Measurements from ENCODE around the gene AMIGO2.
A peak's percentile ranks its signal among the peaks of the same experiment; 100 is the strongest.
"Not testable (repeated sequence)": the region's sequence is repeated elsewhere in the genome, so short reads cannot be mapped to it uniquely, and the experiment has no call there.

The AMIGO2 gene, protein sequence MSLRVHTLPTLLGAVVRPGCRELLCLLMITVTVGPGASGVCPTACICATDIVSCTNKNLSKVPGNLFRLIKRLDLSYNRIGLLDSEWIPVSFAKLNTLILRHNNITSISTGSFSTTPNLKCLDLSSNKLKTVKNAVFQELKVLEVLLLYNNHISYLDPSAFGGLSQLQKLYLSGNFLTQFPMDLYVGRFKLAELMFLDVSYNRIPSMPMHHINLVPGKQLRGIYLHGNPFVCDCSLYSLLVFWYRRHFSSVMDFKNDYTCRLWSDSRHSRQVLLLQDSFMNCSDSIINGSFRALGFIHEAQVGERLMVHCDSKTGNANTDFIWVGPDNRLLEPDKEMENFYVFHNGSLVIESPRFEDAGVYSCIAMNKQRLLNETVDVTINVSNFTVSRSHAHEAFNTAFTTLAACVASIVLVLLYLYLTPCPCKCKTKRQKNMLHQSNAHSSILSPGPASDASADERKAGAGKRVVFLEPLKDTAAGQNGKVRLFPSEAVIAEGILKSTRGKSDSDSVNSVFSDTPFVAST

DNA sequence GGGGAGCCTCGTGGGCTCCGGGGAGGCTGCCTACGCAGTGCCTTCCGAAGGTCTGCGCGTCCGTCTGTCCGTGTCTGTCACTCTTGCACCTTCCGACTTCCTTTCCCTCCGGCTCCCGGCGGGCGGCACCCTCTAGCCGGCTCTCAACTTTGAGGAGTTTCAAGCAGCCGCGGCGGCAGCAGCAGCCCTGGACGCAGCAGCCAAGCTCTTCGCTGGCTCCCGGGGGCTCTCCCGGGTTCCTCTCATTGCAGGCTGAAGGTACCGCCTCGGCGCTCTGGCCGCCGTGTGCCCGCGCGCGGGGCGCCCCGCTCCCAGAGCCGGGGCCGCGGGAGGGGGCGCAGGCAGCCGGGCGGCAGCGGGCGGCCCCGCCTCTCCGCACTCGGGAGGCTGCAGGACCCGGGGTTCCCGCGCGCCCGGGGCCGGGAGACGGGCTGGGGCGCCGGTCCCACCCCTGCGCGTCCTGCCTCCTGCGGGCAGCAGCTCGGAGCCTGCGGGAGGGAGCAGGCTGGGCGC is at the start of gene AMIGO2, which contains the start of gene PCED1B:
AMIGO2 (minus strand) TSS at position 492 of the 513 bp plus-strand sequence. CDS start 957 bp downstream, outside the sequence.
PCED1B (plus strand) TSS at position 154 of the 513 bp plus-strand sequence. CDS start 155,443 bp downstream, outside the sequence.
- peak; percentile 79 for DNase-seq

DNA sequence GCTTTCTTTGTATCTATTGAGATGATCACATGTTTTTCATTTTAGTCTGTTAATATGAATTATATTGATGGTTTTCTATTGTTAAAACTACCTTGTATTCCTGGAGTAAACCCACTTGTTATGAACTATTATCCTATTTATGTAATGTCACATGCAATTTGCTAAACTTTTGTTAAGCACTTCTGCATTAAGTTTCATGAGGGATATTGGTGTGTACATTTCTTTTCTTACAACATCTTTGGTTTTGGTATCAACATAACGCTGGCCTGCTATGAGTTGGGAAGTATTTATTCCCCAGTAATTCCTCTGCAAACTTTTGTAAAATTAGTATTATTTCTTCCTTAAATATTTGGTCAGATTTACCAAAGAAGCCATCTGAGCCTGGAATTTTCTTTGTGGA is 46.5 kb upstream of the AMIGO2 start:
- no peak for DNase-seq

DNA sequence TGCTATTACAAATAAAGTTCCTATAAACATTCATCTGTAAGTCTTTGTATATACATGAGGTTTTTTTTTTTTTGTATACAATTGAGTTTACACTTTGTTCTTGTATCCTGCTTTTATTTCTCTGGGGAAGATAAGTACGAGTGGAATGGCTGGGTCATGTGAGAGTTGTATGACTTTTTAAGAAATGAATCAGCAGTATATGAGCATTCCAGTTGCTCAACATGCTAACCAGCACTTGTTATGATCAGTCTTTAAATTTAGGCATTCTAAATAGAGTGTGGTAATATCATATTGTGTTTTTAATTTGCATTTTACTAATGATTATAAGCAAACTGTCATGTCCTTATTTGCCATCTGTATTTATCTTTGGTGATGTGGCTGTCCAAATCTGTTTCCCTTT is 44.7 kb upstream of the AMIGO2 start:
- DNase-seq = no peak

DNA sequence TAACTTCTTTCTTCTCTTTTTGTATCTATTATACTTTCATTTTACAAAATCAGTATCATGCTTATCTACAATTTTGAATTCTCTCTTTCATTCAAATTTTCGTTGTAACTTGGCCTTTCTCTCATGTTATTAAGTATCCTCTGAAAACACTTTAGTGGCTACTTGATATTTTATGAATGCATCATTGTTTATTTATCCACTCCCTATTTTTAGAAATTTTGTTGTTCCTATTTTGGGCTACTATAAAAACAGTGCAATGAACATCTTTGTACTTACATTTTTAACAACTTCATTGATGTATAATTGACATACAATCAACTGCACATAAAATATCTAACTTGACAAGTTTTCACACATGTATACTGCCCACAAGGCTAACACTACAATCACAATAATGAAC is 44.0 kb upstream of the AMIGO2 start:
- no peak for DNase-seq

GRCh38 chr12:47122602-47123001 is 42.8 kb upstream of the AMIGO2 start:
- no peak for DNase-seq

DNA sequence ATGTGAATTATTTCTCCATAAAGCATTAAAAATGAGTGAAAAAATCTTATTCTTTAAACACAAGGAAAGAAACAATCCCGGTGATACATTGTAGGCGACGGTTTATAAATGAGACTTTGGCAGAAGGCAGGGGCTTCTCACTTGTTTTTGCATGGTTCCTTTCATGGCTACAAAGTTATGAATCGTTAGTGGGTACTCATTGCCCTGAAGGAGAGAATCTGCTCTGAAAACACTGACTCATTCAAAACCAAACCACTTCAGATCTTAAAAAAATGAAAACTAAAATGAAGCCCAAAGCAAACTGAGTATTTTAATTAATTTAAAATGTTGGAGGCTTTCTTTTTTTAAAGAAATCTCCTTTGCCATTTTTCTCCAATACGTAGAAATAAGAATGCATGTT is 41.4 kb upstream of the AMIGO2 start:
- DNase-seq = no peak

- no peak for DNase-seq
Measured at GRCh38 chr12:47120736-47121135, 41.0 kb upstream of the AMIGO2 start.

DNA sequence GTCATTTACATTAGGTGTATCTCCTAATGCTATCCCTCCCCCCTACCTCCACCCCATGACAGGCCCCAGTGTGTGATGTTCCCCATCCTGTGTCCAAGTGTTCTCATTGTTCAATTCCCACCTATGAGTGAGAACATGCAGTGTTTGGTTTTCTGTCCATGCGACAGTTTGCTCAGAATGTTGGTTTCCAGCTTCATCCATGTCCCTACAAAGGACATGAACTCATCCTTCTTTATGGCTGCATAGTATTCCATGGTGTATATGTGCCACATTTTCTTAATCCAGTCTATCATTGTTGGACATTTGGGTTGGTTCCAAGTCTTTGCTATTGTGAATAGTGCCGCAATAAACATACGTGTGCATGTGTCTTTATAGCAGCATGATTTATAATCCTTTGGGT is 37.5 kb upstream of the AMIGO2 start:
- not testable (repeated sequence) for DNase-seq

- no peak for DNase-seq
Measured at GRCh38 chr12:47114481-47114892, 34.7 kb upstream of the AMIGO2 start.

DNA sequence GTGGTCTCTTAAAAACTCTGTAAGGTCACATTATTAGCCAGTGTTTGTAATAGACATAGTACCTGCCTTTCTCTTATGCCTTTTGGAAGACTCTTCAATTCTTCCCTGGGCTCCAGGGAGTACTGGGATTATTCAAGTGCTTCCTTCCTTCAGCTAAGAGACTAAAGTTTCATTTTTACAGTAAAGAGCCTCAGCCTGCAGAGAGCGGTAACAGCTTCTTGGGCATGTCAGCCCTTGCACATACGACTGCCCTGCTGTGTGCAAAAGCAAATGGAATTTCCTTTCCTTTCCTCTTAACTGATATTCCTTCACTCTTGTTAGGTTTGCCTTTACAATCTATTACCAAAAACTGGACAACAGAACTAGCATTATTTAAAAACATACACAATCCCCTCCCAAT is 32.9 kb upstream of the AMIGO2 start:
- DNase-seq = no peak

- DNase-seq = no peak
Measured at GRCh38 chr12:47111854-47112253, 32.1 kb upstream of the AMIGO2 start.

DNA sequence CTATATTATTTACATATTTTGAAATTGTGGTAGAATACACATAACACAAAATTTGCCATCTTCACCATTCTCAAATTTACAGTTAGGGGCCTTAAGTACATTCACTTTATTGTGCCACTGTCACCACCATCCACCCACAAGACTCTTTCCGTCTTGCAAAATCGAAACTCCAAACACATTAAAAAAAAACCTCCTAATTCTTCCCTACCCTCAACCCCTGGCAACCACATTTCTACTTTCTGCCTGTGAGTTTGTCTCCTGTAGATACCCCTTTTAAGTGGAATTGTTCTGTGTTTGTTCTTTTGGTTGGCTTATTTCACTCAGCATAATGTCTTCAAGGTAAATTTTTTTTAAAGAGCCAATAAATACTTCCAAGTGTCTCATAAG is 31.6 kb upstream of the AMIGO2 start:
- DNase-seq = peak; percentile 72

DNA sequence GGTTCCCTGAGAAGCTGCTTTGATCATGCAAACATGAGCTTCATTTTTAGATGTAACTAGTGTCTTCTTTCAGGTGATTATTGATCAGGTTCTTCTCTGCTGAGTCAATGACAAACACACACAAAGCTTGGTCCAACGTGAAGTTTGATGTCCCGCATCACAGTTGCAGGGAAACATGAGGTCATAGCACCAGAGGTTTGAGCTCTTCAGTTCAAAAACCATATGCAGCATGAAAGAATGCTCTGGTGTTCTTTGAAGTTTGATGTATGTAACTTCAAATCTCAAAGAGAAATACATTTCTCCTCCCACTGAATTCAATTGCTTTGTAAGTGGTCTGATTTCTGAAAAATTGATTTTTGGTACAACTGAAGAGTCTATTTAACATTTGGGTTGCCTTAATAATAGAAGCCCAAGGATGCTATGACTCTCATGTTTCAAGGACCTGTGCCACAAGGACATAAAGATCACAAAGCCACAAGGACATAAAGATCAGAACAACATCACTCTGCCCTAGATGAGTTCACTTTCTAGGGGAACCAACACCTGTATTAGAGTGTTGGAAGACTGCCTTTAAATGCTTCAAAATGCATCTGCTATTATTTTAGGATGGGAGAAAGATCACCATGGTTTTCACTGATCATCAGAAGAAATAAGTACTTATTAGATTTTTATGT is 31.1 kb upstream of the AMIGO2 start:
- peak; percentile 22 for DNase-seq

DNA sequence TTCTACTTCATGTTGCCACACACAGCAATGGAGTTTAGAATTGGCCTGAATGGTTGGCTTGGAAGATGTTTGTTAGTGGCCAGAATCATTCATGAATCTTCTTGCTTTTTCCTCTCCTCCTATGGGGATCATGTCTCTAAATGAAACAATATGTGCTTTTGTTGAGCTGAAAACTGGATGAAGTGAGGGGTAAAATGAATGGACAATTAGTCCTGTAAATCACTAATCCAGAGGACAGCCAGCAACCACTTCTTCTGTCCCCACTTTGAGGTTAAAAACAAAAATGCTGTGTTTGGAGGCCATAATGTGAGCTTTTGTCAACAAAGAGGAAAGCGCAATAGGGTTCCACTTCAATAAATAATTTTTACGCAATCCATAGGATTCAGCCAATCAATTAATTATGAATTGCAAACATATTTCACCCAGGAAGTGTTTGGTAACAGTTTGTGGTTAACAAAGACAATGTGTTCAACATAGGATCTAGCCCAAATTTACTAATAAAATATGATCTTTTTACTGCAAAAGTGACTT is 30.3 kb upstream of the AMIGO2 start:
- DNase-seq = no peak

DNA sequence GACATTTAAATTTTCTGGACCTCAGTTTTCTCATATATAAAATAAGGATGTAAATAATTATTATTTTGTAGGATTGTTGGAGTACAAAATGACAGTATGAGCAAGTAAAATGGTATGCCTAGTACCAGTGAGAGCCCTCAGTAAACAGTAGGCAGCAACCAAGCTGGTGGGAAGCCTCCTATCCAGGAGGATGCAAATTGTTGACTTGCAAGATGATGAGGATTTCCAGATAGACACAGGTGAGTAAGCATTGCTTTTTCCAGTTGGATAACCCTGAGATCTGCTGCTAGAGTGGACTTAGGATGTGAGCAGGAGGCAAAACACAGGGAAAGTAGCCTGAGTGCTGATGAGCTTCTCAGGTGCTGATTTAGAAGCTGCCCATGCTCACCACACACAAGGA is 28.2 kb upstream of the AMIGO2 start:
- DNase-seq = no peak

DNA sequence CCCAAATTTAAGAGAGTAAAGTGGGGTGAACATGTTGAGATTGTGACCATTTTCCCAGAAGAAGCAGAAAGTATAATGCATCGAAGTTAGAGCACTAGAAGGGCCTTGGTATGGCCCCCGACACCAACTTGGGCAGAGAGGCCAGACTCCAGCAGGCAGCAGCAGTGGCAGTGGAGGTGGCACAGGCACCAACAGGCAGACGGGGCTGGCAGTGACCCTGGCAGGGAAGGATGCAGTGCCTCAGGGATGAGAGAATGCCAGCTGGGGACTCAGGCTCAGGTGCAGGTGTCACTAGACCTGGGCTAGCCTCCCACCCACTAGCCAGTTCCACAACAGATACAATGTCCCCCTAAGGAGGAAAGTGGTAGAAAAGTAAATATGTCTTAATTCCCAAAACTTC is 27.7 kb upstream of the AMIGO2 start:
- no peak for DNase-seq

- DNase-seq = no peak
Measured at GRCh38 chr12:47105914-47106674, 26.3 kb upstream of the AMIGO2 start.

GRCh38 chr12:47102845-47103651 is 23.3 kb upstream of the AMIGO2 start:
- no peak for DNase-seq

GRCh38 chr12:47102406-47102805 is 22.6 kb upstream of the AMIGO2 start:
- no peak for DNase-seq

DNA sequence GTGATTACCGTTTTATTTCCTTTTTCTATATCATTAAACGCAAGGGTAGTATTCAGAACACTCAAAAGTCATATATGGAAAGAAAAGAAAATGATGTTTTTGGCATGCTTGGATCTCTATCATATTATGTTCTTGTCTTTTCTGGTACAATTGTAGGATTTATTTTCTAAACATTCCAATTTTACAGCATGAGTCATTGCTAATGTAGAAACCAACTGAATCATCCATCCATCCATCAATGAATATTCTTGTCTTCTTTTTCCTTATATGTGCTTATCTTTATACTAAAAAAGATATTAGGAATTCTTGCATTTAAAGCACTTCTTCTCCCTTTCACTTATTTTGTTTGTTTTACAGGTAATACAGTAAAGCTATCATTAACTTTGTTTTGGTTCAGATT is 20.4 kb upstream of the AMIGO2 start:
- DNase-seq = no peak

DNA sequence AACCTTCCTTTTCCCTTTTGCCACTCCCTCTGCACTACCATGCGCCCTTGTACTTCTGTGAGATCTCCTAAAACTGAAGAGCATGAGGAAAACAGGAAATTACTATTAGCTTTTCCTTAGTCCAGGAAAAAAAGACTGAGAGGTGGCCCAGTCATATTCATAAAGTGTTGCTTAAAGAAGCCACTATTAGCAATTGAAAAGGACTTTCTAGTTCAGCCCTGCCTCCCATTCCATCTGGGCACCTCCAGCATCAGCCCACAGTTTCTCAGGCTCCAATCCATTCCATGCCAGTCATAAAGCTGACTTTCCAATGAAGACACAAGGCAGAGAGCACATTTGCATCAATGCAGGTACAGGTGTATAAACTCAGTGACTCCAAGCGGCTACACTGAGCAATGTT is 19.9 kb upstream of the AMIGO2 start:
- no peak for DNase-seq

GRCh38 chr12:47098099-47098498 is 18.3 kb upstream of the AMIGO2 start:
- DNase-seq = no peak
